HepG2 (cell line): ENCODE results near the gene TNFSF18. TPM values are rescaled to one million over a fixed set of nuclear protein-coding genes. Genes with fewer than 3 reads are reported as not detected.
A peak's percentile ranks its signal among the peaks of the same experiment; 100 is the strongest.

Experiments
- ATAC-seq: fragments of 200-7000 bp; cut with Tn5 transposase; 3 replicates; pipeline ENCODE4 v1.9.1; 2020; ENCODE audit warnings: mild to moderate bottlenecking, moderate library complexity
- BruUV-seq: library from RNA; stranded (reverse); fragments of 400-500 nt; replicated peaks from 2 replicates; lab custom pipeline; 2021; lab: Mats Ljungman, UMichigan
- CTCF ChIA-PET: fragments of 300-600 bp; formaldehyde crosslinking; extraction: SDS; loops from one replicate; lab custom pipeline; 2021; ENCODE audit warnings: low total read pairs, inconsistent platforms, low intra/inter-chr PET ratio; lab: Yijun Ruan, JAX
- POLR2A ChIA-PET: fragments of 350-600 bp; sonication (Branson Sonifier 250); formaldehyde crosslinking; loops from one replicate; lab custom pipeline; 2020; ENCODE audit warnings: antibody characterized with exemption, inconsistent platforms; lab: Yijun Ruan, JAX
- DNase-seq: peaks from one replicate; pipeline ENCODE4 v3.0.0-alpha.2; 2015; ENCODE audit warnings: low spot score
- FAIRE-seq: peaks from 3 replicates; lab custom pipeline; 2011; peaks lifted over from hg19 to GRCh38; lab: Jason Lieb, UNC
- H2AFZ ChIP-seq: one replicate; pipeline ENCODE4 v1.6.1; 2011; ENCODE audit warnings: low read length, inconsistent platforms
- H3K27ac ChIP-seq: fragments of 300-600 bp; 3 replicates; pipeline ENCODE4 v1.8.0; 2011; ENCODE audit warnings: mixed run types, mild to moderate bottlenecking, mixed read lengths, low read length, inconsistent platforms; ENCODE audit not compliant: insufficient read depth; ENCODE audit errors: extremely low read length
- H3K27me3 ChIP-seq, 2 experiments: fragments of 200-600 bp in 1 of 2; 2 replicates in 1 of 2; 3 replicates in 1 of 2; pipeline versions ENCODE4 v1.6.0 to v1.8.0; 2011; ENCODE audit warnings: low read length in 2 of 2, mild to moderate bottlenecking in 2 of 2, moderate library complexity in 2 of 2, inconsistent platforms in 1 of 2; ENCODE audit not compliant: insufficient read depth in 2 of 2, control insufficient read depth in 1 of 2
- H3K36me3 ChIP-seq, 2 experiments: fragments of 200-600 bp in 1 of 2; replicated peaks in 1 of 2; 2 replicates in 1 of 2; 3 replicates in 1 of 2; pipeline versions ENCODE4 v1.5.1 to v1.8.0; 2011; ENCODE audit warnings: low read length in 2 of 2, inconsistent platforms in 1 of 2; ENCODE audit not compliant: insufficient read depth in 2 of 2, control insufficient read depth in 1 of 2
- H3K4me1 ChIP-seq: 2 replicates; pipeline ENCODE4 v1.5.1; 2012; ENCODE audit warnings: low read length, inconsistent platforms; ENCODE audit not compliant: insufficient read depth
- H3K4me2 ChIP-seq: 2 replicates; pipeline ENCODE4 v1.6.0; 2011; ENCODE audit warnings: low read depth, low read length, inconsistent platforms
- H3K4me3 ChIP-seq, 3 experiments: fragments of 200-600 bp in 1 of 3; sonication (generic), shearing (Covaris generic) in 1 of 3; replicated peaks in 1 of 3; 2 replicates each; pipeline ENCODE4 v1.5.1; 2011 to 2016; ENCODE audit warnings: low read length in 3 of 3, inconsistent platforms in 2 of 3, low read depth in 2 of 3, mild to moderate bottlenecking in 2 of 3, control low read depth in 1 of 3, mixed read lengths in 1 of 3; ENCODE audit not compliant: insufficient read depth in 1 of 3
- H3K79me2 ChIP-seq: one replicate; pipeline ENCODE4 v1.6.1; 2011; ENCODE audit warnings: low read length, inconsistent platforms; ENCODE audit not compliant: insufficient read depth
- H3K9ac ChIP-seq: 2 replicates; pipeline ENCODE4 v1.6.0; 2011; ENCODE audit warnings: mild to moderate bottlenecking, low read depth, low read length, inconsistent platforms; ENCODE audit not compliant: insufficient read depth
- H3K9me3 ChIP-seq: 2 replicates; pipeline ENCODE4 v1.5.1; 2012; ENCODE audit warnings: mild to moderate bottlenecking, low read length
- H4K20me1 ChIP-seq: 2 replicates; pipeline ENCODE4 v1.6.0; 2011; ENCODE audit warnings: inconsistent platforms, mild to moderate bottlenecking, low read length, moderate library complexity; ENCODE audit not compliant: insufficient read depth
- FOSL2 ChIP-seq: sonication (generic); formaldehyde crosslinking; IDR thresholded peaks from 2 replicates; pipeline ENCODE4 v1.4.0; 2020; ENCODE audit warnings: missing genetic modification reagents
- FOXO4 ChIP-seq: sonication (generic); formaldehyde crosslinking; conservative IDR thresholded peaks from 2 replicates; pipeline ENCODE4 v1.8.1; 2023; ENCODE audit warnings: missing genetic modification reagents
- GLI4 ChIP-seq: sonication (generic); formaldehyde crosslinking; IDR thresholded peaks from 2 replicates; pipeline ENCODE4 v1.5.1; 2020; ENCODE audit warnings: missing genetic modification reagents, mild to moderate bottlenecking, moderate library complexity, borderline replicate concordance
- GMEB1 ChIP-seq: sonication (generic); formaldehyde crosslinking; IDR thresholded peaks from 2 replicates; pipeline ENCODE4 v1.5.1; 2020; ENCODE audit warnings: missing genetic modification reagents, mild to moderate bottlenecking, borderline replicate concordance
- HINFP ChIP-seq: sonication (generic); formaldehyde crosslinking; IDR thresholded peaks from 2 replicates; pipeline ENCODE4 v1.4.0; 2020; ENCODE audit warnings: low read depth, mild to moderate bottlenecking, missing genetic modification reagents
- SIN3B ChIP-seq: fragments of 150-350 bp; IDR thresholded peaks from 2 replicates; pipeline ENCODE4 v1.6.1; 2014; ENCODE audit warnings: low read length
- SOX6 ChIP-seq, 2 experiments: fragments of 450-650 bp in 1 of 2; sonication (generic) in 1 of 2; formaldehyde crosslinking in 1 of 2; IDR thresholded peaks; 2 replicates each; pipeline versions ENCODE4 v1.4.0 to v1.6.1; 2017 to 2020; ENCODE audit warnings: antibody characterized with exemption in 1 of 2, mild to moderate bottlenecking in 1 of 2, missing genetic modification reagents in 1 of 2
- ZNF329 ChIP-seq: sonication (generic); formaldehyde crosslinking; IDR thresholded peaks from 2 replicates; pipeline ENCODE4 v1.9.0; 2021; ENCODE audit warnings: low read depth, mild to moderate bottlenecking, missing genetic modification reagents
- ZNF7 ChIP-seq: IDR thresholded peaks from 2 replicates; pipeline ENCODE4 v1.6.1; 2016; ENCODE audit warnings: missing biosample characterization, missing genetic modification reagents
- ZNF761 ChIP-seq: sonication (generic); formaldehyde crosslinking; conservative IDR thresholded peaks from 2 replicates; pipeline ENCODE4 v1.4.0; 2020; ENCODE audit warnings: mild to moderate bottlenecking, missing genetic modification reagents
- ZSCAN12 ChIP-seq: sonication (generic); formaldehyde crosslinking; IDR thresholded peaks from 2 replicates; pipeline ENCODE4 v1.9.0; 2021; ENCODE audit warnings: mild to moderate bottlenecking, missing genetic modification reagents
- ZSCAN20 ChIP-seq: sonication (generic); formaldehyde crosslinking; IDR thresholded peaks from 2 replicates; pipeline ENCODE4 v1.4.0; 2020; ENCODE audit warnings: missing genetic modification reagents, mild to moderate bottlenecking, borderline replicate concordance
- WGBS: methylation state at CpG from one replicate; pipeline ENCODE4 v1.1.6; 2017; ENCODE audit warnings: low lambda C conversion rate; 5-methylcytosine and 5-hydroxymethylcytosine counted together
- in situ Hi-C: cut with HindIII; loops from 2 replicates; pipeline ENCODE4 v1.10.0; 2017; ENCODE audit warnings: low pct_unique_long_range_greater_than_20kb; ENCODE audit not compliant: extremely low pct_ligation_motif_present
- intact Hi-C: fragments of 100-400 bp; cut with micrococcal nuclease; formaldehyde crosslinking; loops from one replicate; pipeline ENCODE4 v1.10.0; 2022; ENCODE audit not compliant: unreplicated experiment
- polyA plus RNA-seq, 8 experiments: library from polyadenylated mRNA; depleted of rRNA in 3 of 8; stranded (reverse) in 7 of 8; unstranded in 1 of 8; fragments of >200 nt; fragmentation: Illumina TruSeq in 4 of 8; extraction: Trizol in 4 of 8; gene quantifications; 2 replicates each; pipeline versions ENCODE4 v1.2.1 to v1.2.3, GENCODE V29; 2011 to 2016; ENCODE audit warnings: low read depth in 4 of 8, missing spikeins in 1 of 8, mixed read lengths in 1 of 8; ENCODE audit not compliant: insufficient read depth in 1 of 8
- total RNA-seq, 5 experiments: library from RNA; depleted of rRNA; stranded (reverse); fragments of >200 nt; fragmentation: Illumina TruSeq; extraction: Trizol; gene quantifications; 2 replicates each; pipeline ENCODE4 v1.2.3, GENCODE V29; 2016; ENCODE audit warnings: low read depth in 1 of 5

Gene TNFSF18
- total and polyA plus RNA-seq, 2 of the 13 experiments (the other 11 are each of a cell fraction or from before 2014, with no cell fraction given): not detected

GRCh38 chr1:173062150-173062938 lies 11.6 kb upstream of the TNFSF18 start:
- intact Hi-C loops: no loop called here
- FAIRE-seq: no peak
- Histone ChIP-seq H3K36me3 (no peaks in the 10 kb centered on the region), H3K27me3 (no peaks in the 10 kb centered on the region), H3K79me2 (no peaks in the 10 kb centered on the region), H3K4me2 (no peak overlapping the region), H3K4me3 (no peak overlapping the region), H4K20me1 (no peaks in the 10 kb centered on the region), H3K9me3 (no peaks in the 10 kb centered on the region), H3K9ac (no peak overlapping the region), H3K27ac (no peak overlapping the region), H3K4me1 (no peaks in the 10 kb centered on the region), H2AFZ (no peak overlapping the region)
- DNase-seq: peak; percentile 2
- ChIA-PET CTCF (no interaction called here), POLR2A (no interaction called here)
- ATAC-seq: no peak; the same call in 2 of the 3 replicates
- no peak for TF ChIP-seq FOXO4
- peak; percentile 60 for TF ChIP-seq FOSL2
- 86% methylated on average over 1 of the region's 1 CpG for WGBS
- BruUV-seq: no TSS peak
- in situ Hi-C loops: no loop called here

- Histone ChIP-seq H4K20me1 (no peaks in the 10 kb centered on the region), H3K36me3 (no peaks in the 10 kb centered on the region), H3K4me3 (no peak overlapping the region), H3K4me2 (no peak overlapping the region), H2AFZ (no peak overlapping the region), H3K27me3 (no peaks in the 10 kb centered on the region), H3K9ac (no peak overlapping the region), H3K4me1 (no peaks in the 10 kb centered on the region), H3K9me3 (no peaks in the 10 kb centered on the region), H3K79me2 (no peaks in the 10 kb centered on the region), H3K27ac (no peak overlapping the region)
- in situ Hi-C loops (no loop called here), intact Hi-C loops (no loop called here)
- ATAC-seq: no peak
- BruUV-seq: no TSS peak
- ChIA-PET CTCF (no interaction called here), POLR2A (no interaction called here)
- WGBS: 6% methylated on average over 1 of the region's 1 CpG
- DNase-seq: no peak
- no peak for FAIRE-seq
- TF ChIP-seq SIN3B (no peak), GMEB1 (CRISPR knock-in tag) (no peak), ZNF7 (no peak), SOX6 (IDR thresholded peaks at IDR 0.05) (no peak), SOX6 (CRISPR knock-in tag; IDR thresholded peaks at IDR 0.05) (no peak), GLI4 (CRISPR knock-in tag) (no peak), ZNF761 (CRISPR knock-in tag) (no peak), ZSCAN20 (no peak), ZSCAN12 (no peak), ZNF329 (CRISPR knock-in tag) (no peak), HINFP (CRISPR knock-in tag) (no peak)
Observed at GRCh38 chr1:173058556-173058955, 7.8 kb upstream of the TNFSF18 start.
